SK-N-SH treated with all-trans-retinoic acid at 6 μM for 48 hours (cell line): ENCODE results near the gene CDH26.

ENCODE experiments used
- ATAC-seq: fragments of 200-7000 bp; cut with Tn5 transposase; 3 replicates; pipeline ENCODE4 v1.9.1; 2020; ENCODE audit warnings: mild to moderate bottlenecking, moderate library complexity
- ARNTL ChIP-seq: fragments of 450-650 bp; formaldehyde crosslinking; IDR thresholded peaks from 2 replicates; pipeline ENCODE4 v1.5.0; 2020; ENCODE audit warnings: low read depth, mild to moderate bottlenecking, moderate library complexity, borderline replicate concordance
- BACH2 ChIP-seq: fragments of 250-450 bp; sonication (Bioruptor Pico); IDR thresholded peaks from 2 replicates; pipeline ENCODE4 v1.9.0; 2021; ENCODE audit warnings: mild to moderate bottlenecking, borderline replicate concordance
- ESRRG ChIP-seq: fragments of 250-450 bp; sonication (Bioruptor Pico); IDR thresholded peaks from 2 replicates; pipeline ENCODE4 v1.6.1; 2021; ENCODE audit warnings: mild to moderate bottlenecking
- GLIS3 ChIP-seq: fragments of 250-450 bp; sonication (Bioruptor Pico); IDR thresholded peaks from 2 replicates; pipeline ENCODE4 v1.5.0; 2020; ENCODE audit warnings: mild to moderate bottlenecking, moderate library complexity
- ISL1 ChIP-seq: fragments of 250-450 bp; sonication (Bioruptor Pico); IDR thresholded peaks from 2 replicates; pipeline ENCODE4 v2.1.2; 2022; ENCODE audit warnings: mild to moderate bottlenecking, moderate library complexity
- OSR1 ChIP-seq: fragments of 250-450 bp; sonication (Bioruptor Pico); IDR thresholded peaks from 2 replicates; pipeline ENCODE4 v1.8.0; 2022; ENCODE audit warnings: moderate library complexity, mild to moderate bottlenecking, inconsistent platforms
- PPARA ChIP-seq: fragments of 250-450 bp; sonication (Bioruptor Pico); IDR thresholded peaks from 2 replicates; pipeline ENCODE4 v1.5.0; 2020; ENCODE audit warnings: mild to moderate bottlenecking, borderline replicate concordance
- RARB ChIP-seq: fragments of 250-450 bp; sonication (Bioruptor Pico); IDR thresholded peaks from 2 replicates; pipeline ENCODE4 v1.8.0; 2021; ENCODE audit warnings: mild to moderate bottlenecking, moderate library complexity
- SNAI2 ChIP-seq: fragments of 250-450 bp; sonication (Bioruptor Pico); IDR thresholded peaks from 2 replicates; pipeline ENCODE4 v1.5.0; 2020; ENCODE audit warnings: mild to moderate bottlenecking, moderate library complexity
- TCF4 ChIP-seq: fragments of 250-450 bp; sonication (Bioruptor Pico); IDR thresholded peaks from 2 replicates; pipeline ENCODE4 v1.8.0; 2021; ENCODE audit warnings: mild to moderate bottlenecking, moderate library complexity, borderline replicate concordance
- TOX ChIP-seq: fragments of 250-450 bp; sonication (Bioruptor Pico); IDR thresholded peaks from 2 replicates; pipeline ENCODE4 v1.8.0; 2021; ENCODE audit warnings: mild to moderate bottlenecking, moderate library complexity, borderline replicate concordance
- ZFP3 ChIP-seq: fragments of 250-450 bp; sonication (Bioruptor Pico); IDR thresholded peaks from 2 replicates; pipeline ENCODE4 v1.5.0; 2020; ENCODE audit warnings: mild to moderate bottlenecking, moderate library complexity
- ZFP30 ChIP-seq: fragments of 450-650 bp; formaldehyde crosslinking; IDR thresholded peaks from 2 replicates; pipeline ENCODE4 v1.5.0; 2022; ENCODE audit warnings: mild to moderate bottlenecking, moderate library complexity
- ZNF565 ChIP-seq: fragments of 450-650 bp; formaldehyde crosslinking; conservative IDR thresholded peaks from 2 replicates; pipeline ENCODE4 v1.5.0; 2020; ENCODE audit warnings: low read depth, mild to moderate bottlenecking, moderate library complexity
- ZNF70 ChIP-seq: fragments of 450-650 bp; formaldehyde crosslinking; IDR thresholded peaks from 2 replicates; pipeline ENCODE4 v1.5.0; 2020; ENCODE audit warnings: mild to moderate bottlenecking, moderate library complexity
- ZNF8 ChIP-seq: fragments of 450-650 bp; formaldehyde crosslinking; IDR thresholded peaks from 2 replicates; pipeline ENCODE4 v1.5.0; 2020; ENCODE audit warnings: mild to moderate bottlenecking, moderate library complexity
- TF ChIP-seq, protein P1 (sequence below): fragments of 250-450 bp; sonication (Bioruptor Pico); IDR thresholded peaks from 2 replicates; pipeline ENCODE4 v1.8.0; 2021; ENCODE audit warnings: low read depth, mild to moderate bottlenecking, moderate library complexity, borderline replicate concordance
- TF ChIP-seq, protein P2 (sequence below): fragments of 250-450 bp; sonication (Bioruptor Pico); IDR thresholded peaks from 2 replicates; pipeline ENCODE4 v1.5.0; 2020; ENCODE audit warnings: mild to moderate bottlenecking, moderate library complexity
- TF ChIP-seq, protein P3 (sequence below): fragments of 250-450 bp; sonication (Bioruptor Pico); IDR thresholded peaks from 2 replicates; pipeline ENCODE4 v1.5.1; 2021; ENCODE audit warnings: mild to moderate bottlenecking, moderate library complexity
- TF ChIP-seq, protein P4 (sequence below): fragments of 250-450 bp; sonication (Bioruptor Pico); IDR thresholded peaks from 2 replicates; pipeline ENCODE4 v1.8.0; 2020; ENCODE audit warnings: mild to moderate bottlenecking, moderate library complexity, borderline replicate concordance

CDH26 gene

DNA sequence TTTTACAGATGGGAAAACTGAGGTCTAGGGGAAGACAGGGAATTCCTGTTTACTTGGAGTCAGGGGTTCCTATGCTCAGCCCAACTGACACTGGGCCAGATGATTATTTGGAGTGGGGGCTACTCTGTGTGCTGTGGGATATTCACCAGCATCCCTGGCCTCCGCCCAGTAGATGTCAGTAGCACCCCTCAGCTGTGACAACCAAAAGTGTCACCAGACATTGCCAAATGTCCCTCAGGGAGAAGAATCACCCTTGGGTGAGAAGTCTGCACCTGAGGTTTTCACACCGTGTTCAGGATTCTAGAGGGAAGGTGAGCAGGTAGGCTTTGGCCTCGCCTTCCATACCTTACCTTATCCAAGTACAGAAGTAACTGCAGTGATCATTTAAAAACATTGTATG, 27.6 kb downstream of the CDH26 start:
- no peak for ATAC-seq
- TF ChIP-seq ZNF70 (CRISPR knock-in tag) = no peak
- TF ChIP-seq SNAI2 (CRISPR knock-in tag) = no peak
- no peak for TF ChIP-seq TCF4 (CRISPR knock-in tag)
- no peak for TF ChIP-seq ZNF8
- TF ChIP-seq ISL1 (CRISPR knock-in tag) = no peak
- no peak for TF ChIP-seq ESRRG (CRISPR knock-in tag)
- TF ChIP-seq, protein P1, sequence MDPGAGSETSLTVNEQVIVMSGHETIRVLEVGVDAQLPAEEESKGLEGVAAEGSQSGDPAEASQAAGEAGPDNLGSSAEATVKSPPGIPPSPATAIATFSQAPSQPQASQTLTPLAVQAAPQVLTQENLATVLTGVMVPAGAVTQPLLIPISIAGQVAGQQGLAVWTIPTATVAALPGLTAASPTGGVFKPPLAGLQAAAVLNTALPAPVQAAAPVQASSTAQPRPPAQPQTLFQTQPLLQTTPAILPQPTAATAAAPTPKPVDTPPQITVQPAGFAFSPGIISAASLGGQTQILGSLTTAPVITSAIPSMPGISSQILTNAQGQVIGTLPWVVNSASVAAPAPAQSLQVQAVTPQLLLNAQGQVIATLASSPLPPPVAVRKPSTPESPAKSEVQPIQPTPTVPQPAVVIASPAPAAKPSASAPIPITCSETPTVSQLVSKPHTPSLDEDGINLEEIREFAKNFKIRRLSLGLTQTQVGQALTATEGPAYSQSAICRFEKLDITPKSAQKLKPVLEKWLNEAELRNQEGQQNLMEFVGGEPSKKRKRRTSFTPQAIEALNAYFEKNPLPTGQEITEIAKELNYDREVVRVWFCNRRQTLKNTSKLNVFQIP (CRISPR knock-in tag) = no peak

DNA sequence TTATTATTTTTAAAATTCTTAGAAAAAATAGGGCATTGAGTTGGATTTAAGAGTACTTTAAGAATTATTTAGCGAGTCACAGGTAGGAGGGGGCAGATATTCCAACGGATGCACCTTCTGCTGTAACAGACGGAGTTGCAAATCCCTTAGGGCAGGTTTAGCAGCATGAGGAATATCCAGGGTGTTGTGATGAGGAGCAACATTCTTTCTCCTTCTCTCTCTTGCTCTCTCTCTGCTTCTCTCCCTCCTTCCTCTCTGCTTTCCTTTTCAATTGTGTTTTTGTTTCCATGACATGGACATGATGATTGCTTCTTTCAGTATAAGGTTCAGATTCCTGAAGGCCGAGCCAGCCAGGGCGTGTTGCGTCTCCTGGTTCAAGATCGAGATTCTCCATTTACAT, 28.9 kb downstream of the CDH26 start:
- ATAC-seq = no peak
- no peak for TF ChIP-seq RARB
- TF ChIP-seq ESRRG (CRISPR knock-in tag) = no peak
- no peak for TF ChIP-seq TOX (CRISPR knock-in tag)
- no peak for TF ChIP-seq ZNF8
- TF ChIP-seq, protein P2, sequence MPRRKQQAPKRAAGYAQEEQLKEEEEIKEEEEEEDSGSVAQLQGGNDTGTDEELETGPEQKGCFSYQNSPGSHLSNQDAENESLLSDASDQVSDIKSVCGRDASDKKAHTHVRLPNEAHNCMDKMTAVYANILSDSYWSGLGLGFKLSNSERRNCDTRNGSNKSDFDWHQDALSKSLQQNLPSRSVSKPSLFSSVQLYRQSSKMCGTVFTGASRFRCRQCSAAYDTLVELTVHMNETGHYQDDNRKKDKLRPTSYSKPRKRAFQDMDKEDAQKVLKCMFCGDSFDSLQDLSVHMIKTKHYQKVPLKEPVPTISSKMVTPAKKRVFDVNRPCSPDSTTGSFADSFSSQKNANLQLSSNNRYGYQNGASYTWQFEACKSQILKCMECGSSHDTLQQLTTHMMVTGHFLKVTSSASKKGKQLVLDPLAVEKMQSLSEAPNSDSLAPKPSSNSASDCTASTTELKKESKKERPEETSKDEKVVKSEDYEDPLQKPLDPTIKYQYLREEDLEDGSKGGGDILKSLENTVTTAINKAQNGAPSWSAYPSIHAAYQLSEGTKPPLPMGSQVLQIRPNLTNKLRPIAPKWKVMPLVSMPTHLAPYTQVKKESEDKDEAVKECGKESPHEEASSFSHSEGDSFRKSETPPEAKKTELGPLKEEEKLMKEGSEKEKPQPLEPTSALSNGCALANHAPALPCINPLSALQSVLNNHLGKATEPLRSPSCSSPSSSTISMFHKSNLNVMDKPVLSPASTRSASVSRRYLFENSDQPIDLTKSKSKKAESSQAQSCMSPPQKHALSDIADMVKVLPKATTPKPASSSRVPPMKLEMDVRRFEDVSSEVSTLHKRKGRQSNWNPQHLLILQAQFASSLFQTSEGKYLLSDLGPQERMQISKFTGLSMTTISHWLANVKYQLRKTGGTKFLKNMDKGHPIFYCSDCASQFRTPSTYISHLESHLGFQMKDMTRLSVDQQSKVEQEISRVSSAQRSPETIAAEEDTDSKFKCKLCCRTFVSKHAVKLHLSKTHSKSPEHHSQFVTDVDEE (CRISPR knock-in tag) = no peak
- no peak for TF ChIP-seq TCF4 (CRISPR knock-in tag)

DNA sequence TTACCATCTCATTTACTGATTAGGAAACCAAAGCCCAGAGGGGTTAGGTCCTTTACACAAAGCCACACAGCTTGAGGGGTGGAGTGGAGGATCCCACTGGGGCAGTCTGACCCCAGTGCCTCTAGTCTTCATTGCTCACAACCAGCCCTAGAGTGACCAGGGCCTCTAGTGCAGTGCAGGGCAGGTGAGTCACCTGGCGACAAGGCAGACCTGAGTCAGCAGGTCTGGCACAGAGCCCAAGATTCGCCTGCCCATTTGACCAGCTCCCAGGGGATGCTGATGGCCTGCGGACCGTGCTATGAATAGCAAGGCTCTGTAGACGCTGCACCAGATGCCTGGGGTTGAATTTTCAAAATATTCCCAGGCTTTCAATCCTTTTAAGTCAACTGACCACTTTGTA, 29.9 kb downstream of the CDH26 start:
- TF ChIP-seq, protein P3, sequence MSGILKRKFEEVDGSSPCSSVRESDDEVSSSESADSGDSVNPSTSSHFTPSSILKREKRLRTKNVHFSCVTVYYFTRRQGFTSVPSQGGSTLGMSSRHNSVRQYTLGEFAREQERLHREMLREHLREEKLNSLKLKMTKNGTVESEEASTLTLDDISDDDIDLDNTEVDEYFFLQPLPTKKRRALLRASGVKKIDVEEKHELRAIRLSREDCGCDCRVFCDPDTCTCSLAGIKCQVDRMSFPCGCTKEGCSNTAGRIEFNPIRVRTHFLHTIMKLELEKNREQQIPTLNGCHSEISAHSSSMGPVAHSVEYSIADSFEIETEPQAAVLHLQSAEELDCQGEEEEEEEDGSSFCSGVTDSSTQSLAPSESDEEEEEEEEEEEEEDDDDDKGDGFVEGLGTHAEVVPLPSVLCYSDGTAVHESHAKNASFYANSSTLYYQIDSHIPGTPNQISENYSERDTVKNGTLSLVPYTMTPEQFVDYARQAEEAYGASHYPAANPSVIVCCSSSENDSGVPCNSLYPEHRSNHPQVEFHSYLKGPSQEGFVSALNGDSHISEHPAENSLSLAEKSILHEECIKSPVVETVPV (CRISPR knock-in tag) = no peak
- TF ChIP-seq ISL1 (CRISPR knock-in tag) (no peak), OSR1 (CRISPR knock-in tag) (no peak), ESRRG (CRISPR knock-in tag) (no peak), RARB (no peak), ZFP3 (CRISPR knock-in tag) (no peak), BACH2 (CRISPR knock-in tag) (no peak), ARNTL (CRISPR knock-in tag) (no peak), SNAI2 (CRISPR knock-in tag) (no peak), PPARA (CRISPR knock-in tag) (no peak), ZNF70 (CRISPR knock-in tag) (no peak), TOX (CRISPR knock-in tag) (no peak), ZNF8 (no peak), ZFP30 (CRISPR knock-in tag) (no peak), TCF4 (CRISPR knock-in tag) (no peak), ZNF565 (CRISPR knock-in tag) (no peak), GLIS3 (CRISPR knock-in tag) (no peak)
- TF ChIP-seq, protein P2 (CRISPR knock-in tag) = no peak
- TF ChIP-seq, protein P1 (CRISPR knock-in tag) = no peak
- TF ChIP-seq, protein P4, sequence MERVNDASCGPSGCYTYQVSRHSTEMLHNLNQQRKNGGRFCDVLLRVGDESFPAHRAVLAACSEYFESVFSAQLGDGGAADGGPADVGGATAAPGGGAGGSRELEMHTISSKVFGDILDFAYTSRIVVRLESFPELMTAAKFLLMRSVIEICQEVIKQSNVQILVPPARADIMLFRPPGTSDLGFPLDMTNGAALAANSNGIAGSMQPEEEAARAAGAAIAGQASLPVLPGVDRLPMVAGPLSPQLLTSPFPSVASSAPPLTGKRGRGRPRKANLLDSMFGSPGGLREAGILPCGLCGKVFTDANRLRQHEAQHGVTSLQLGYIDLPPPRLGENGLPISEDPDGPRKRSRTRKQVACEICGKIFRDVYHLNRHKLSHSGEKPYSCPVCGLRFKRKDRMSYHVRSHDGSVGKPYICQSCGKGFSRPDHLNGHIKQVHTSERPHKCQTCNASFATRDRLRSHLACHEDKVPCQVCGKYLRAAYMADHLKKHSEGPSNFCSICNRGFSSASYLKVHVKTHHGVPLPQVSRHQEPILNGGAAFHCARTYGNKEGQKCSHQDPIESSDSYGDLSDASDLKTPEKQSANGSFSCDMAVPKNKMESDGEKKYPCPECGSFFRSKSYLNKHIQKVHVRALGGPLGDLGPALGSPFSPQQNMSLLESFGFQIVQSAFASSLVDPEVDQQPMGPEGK (CRISPR knock-in tag) = no peak
- ATAC-seq = no peak
